Measurements from ENCODE around the gene STXBP1.
A peak's percentile ranks its signal among the peaks of the same experiment; 100 is the strongest.

The STXBP1 gene

DNA sequence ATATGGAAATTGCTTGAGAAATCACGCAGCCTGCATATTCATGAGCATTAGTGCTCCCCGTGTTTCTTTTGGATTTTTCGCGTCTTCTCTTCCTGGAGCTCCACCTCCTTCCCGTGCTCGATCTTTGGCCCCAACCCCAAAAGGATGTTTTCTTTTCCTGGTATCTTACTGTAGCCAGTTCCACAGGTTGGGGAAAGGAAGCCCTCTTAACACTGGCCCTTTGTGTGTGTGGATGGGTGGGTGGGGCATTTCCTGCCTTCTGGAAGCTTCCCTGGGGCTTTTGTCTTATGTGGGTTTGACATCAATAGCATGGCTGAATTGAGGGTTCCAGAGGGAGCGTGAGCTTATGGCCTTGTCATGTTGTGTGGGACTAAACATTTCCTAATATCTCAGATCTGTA is 21.9 kb downstream of the STXBP1 start:
- TF ChIP-seq, protein P1, sequence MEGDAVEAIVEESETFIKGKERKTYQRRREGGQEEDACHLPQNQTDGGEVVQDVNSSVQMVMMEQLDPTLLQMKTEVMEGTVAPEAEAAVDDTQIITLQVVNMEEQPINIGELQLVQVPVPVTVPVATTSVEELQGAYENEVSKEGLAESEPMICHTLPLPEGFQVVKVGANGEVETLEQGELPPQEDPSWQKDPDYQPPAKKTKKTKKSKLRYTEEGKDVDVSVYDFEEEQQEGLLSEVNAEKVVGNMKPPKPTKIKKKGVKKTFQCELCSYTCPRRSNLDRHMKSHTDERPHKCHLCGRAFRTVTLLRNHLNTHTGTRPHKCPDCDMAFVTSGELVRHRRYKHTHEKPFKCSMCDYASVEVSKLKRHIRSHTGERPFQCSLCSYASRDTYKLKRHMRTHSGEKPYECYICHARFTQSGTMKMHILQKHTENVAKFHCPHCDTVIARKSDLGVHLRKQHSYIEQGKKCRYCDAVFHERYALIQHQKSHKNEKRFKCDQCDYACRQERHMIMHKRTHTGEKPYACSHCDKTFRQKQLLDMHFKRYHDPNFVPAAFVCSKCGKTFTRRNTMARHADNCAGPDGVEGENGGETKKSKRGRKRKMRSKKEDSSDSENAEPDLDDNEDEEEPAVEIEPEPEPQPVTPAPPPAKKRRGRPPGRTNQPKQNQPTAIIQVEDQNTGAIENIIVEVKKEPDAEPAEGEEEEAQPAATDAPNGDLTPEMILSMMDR (IDR thresholded peaks at IDR 0.05; ENCODE audit: unreplicated experiment in 3 of 3): no peak
- H3K27me3 Mint-ChIP-seq (ENCODE audit: low read depth): no peaks in the 10 kb centered on the region

GRCh38 chr9:127634698-127635097 is 22.6 kb downstream of the STXBP1 start:
- Mint-ChIP-seq H3K27ac (peak overlapping the region in 2 of 3 experiments; percentile 40 to 76), H3K36me3 (ENCODE audit: low read depth) (no peaks in the 10 kb centered on the region), H3K27me3 (ENCODE audit: low read depth) (no peaks in the 10 kb centered on the region), H3K4me1 (peaks cover 42% of the 10 kb centered on the region), H3K9me3 (no peaks in the 10 kb centered on the region), H3K4me3 (no peak overlapping the region)
- TF ChIP-seq, protein P1 (IDR thresholded peaks at IDR 0.05; ENCODE audit: unreplicated experiment in 3 of 3): no peak

More for the DNA sequence above, 21.9 kb downstream of the STXBP1 start:
- Mint-ChIP-seq H3K4me1 (peaks cover 49% of the 10 kb centered on the region), H3K4me3 (no peak overlapping the region), H3K9me3 (no peaks in the 10 kb centered on the region), H3K27ac (peak overlapping the region; percentile 25 to 76 (median 40)), H3K36me3 (ENCODE audit: low read depth) (no peaks in the 10 kb centered on the region)

DNA sequence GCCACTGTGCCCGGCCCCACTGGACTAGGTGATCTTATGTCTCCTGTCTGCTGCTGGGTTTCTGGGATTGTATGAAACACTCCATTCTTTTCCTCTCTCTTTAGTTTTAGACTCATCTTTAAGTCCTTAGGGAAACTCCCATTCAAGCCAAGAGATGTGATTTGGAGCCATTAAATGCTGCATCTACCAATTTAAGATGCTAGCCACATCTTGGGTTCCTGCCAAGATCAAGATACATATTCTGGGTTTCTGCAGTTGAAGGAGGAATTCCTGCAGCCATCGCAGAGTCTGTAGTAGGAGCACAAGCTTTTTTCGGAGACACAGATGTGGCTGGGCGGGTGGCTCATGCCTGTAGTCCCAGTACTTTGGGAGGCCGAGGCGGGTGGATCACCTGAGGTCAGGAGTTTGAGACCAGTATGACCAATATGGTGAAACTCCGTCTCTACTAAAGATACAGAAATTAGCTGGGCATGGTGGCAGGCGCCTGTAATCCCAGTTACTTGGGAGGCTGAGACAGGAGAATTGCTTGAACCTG is 23.2 kb downstream of the STXBP1 start:
- Mint-ChIP-seq H3K27ac (peak overlapping the region in 1 of 3 experiments; percentile 48), H3K36me3 (ENCODE audit: low read depth) (no peaks in the 10 kb centered on the region), H3K27me3 (ENCODE audit: low read depth) (no peaks in the 10 kb centered on the region), H3K4me3 (no peak overlapping the region), H3K9me3 (no peaks in the 10 kb centered on the region), H3K4me1 (peaks cover 41% of the 10 kb centered on the region)
- TF ChIP-seq, protein P1 (IDR thresholded peaks at IDR 0.05; ENCODE audit: unreplicated experiment in 3 of 3): no peak

DNA sequence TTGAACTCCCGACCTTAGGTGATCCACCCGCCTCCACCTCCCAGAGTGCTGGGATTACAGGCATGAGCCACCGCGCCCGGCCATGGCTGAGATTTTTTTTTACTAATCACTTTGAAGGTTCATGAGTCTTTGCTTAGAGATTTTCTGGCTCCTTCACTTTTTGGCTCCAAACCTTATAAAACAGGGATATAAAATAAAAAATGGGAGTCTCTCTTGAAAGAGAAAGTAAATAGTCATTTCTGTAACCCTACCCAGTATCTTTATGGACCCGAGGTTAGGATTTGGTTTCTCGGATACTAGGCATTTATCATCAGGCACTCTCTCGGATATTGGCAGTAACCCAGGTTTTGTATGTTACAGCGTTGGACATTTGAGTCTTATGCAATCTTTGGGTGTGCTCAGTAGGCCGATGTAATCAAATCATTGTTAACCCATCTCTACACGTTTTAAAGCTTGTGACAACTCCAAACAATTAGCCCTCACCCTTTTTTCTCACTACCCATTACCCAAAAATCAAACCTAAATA is 25.3 kb downstream of the STXBP1 start:
- TF ChIP-seq, protein P1 (IDR thresholded peaks at IDR 0.05; ENCODE audit: unreplicated experiment in 3 of 3): no peak
- Mint-ChIP-seq H3K4me1 (peaks cover 43% of the 10 kb centered on the region), H3K27me3 (ENCODE audit: low read depth) (no peaks in the 10 kb centered on the region), H3K36me3 (ENCODE audit: low read depth) (no peaks in the 10 kb centered on the region), H3K9me3 (no peaks in the 10 kb centered on the region), H3K27ac (peak overlapping the region in 2 of 3 experiments; percentile 76 to 83), H3K4me3 (peak overlapping the region in 1 of 3 experiments; percentile 41)

GRCh38 chr9:127640908-127641545 is 28.9 kb downstream of the STXBP1 start:
- no peaks in the 10 kb centered on the region for H3K27me3 Mint-ChIP-seq (ENCODE audit: low read depth)
- TF ChIP-seq, protein P1 (IDR thresholded peaks at IDR 0.05; ENCODE audit: unreplicated experiment in 3 of 3): no peak
- no peaks in the 10 kb centered on the region for H3K36me3 Mint-ChIP-seq (ENCODE audit: low read depth)
- peak overlapping the region; percentile 50 to 72 (median 51) for H3K27ac Mint-ChIP-seq
- no peak overlapping the region for H3K4me3 Mint-ChIP-seq
- no peaks in the 10 kb centered on the region for H3K9me3 Mint-ChIP-seq
- H3K4me1 Mint-ChIP-seq: peaks cover 23% of the 10 kb centered on the region

Data from nephron (organoid).